ENCODE data around the gene IRF5.

The IRF5 gene, protein sequence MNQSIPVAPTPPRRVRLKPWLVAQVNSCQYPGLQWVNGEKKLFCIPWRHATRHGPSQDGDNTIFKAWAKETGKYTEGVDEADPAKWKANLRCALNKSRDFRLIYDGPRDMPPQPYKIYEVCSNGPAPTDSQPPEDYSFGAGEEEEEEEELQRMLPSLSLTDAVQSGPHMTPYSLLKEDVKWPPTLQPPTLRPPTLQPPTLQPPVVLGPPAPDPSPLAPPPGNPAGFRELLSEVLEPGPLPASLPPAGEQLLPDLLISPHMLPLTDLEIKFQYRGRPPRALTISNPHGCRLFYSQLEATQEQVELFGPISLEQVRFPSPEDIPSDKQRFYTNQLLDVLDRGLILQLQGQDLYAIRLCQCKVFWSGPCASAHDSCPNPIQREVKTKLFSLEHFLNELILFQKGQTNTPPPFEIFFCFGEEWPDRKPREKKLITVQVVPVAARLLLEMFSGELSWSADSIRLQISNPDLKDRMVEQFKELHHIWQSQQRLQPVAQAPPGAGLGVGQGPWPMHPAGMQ

GRCh38 chr7:128937647-128938543 is at the start of gene IRF5:
Gene IRF5, plus strand, starts transcription at chr7:128937927. Its CDS starts 4,155 bp downstream, at chr7:128942082.
- no peak for DNase-seq

- DNase-seq, result no peak
Observed at GRCh38 chr7:128888039-128888755, 49.5 kb upstream of the IRF5 start.

DNA sequence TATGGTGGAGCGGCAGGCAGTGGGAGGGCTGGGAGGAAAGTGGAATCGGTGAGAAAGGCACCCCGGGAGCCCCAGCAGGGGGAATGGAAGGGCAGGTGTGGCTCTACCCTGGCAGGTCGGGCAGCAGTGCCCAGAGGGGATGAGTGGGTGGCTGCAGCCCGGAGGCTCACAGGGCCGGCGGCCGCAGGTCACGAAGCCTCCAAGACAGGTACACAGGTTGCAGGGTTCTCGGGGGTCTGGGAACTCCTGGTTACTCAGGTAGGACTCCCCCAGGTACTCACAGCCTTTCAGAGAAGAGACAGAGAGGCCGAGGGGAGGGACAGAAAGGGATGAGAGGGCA is 49.0 kb upstream of the IRF5 start:
- DNase-seq, result no peak

DNA sequence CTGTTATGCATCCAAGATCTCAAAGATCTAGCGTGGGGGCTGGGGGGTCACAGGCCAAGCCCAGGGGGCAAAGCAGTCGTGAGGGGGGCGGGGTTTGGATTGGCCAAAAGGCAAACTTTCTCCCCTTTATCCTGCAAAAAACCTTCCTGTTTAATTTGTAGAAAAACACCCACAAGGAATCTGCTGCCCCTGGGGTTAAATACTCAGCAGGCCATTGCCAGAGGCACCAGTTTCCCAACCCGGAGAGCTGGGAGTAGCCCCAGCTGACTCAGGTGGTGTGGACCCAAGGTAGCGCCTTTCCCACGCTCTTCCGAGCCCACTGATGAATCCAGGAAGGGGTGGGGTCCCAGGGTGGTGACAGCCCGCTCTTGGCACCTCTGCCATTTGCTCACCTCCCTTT is 48.6 kb upstream of the IRF5 start:
- no peak for DNase-seq

DNA sequence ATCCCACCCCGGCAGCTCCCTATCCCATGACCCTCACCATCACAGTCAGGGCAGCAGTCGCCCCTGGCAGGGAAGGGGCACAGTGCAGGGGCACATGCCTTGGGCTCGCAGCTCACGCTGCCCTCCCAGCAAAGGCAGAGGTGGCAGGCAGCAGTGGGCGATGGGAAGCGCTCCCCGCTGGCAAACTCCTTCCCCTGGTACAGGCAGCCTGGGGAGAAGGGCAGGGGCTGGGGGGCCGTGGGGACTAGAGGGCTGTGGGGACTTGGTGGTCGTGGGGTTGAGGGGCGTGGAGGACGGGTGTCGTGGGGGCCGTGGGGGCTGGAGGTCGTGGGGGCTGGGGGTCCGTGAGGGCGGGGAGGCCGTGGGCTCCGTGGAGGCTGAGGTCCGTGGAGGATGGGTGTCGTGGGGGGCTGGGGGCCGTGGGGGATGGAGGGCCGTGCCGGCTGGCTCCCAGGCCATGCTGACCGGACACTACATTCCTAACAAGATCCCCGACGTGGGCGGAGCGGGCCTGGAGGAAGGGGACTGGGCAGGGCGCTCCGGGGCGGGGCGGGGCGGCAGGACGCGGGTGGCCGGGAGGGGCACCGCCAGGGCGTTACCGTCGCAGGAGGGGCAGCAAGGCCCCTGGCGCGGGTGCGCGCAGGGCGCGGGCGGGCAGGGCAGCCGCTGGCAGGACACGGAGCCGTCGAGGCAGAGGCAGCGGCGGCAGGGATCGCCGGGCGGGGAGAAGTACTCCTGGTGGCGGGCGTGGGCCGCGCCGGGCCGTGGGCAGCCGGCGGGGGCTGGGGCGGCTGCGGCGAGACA is 47.2 kb upstream of the IRF5 start:
- no peak for DNase-seq

GRCh38 chr7:128891110-128891941 is 46.4 kb upstream of the IRF5 start:
- DNase-seq, result no peak

DNA sequence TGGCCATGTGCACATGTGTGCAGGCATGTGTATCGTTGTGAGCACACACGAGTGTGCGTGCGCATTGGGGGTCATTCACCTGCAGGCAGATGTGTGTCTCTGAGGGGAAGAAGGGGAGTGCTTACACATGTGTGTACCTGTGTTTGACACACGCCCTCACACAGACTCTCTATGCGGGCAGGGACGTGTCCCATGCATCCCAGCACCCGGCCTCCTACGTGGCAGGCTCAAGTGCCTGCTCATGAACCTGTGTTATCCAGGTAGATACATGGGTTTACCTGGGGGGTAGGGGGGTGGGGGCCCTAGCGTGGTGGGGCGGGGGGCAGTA is 45.8 kb upstream of the IRF5 start:
- DNase-seq, result no peak

DNA sequence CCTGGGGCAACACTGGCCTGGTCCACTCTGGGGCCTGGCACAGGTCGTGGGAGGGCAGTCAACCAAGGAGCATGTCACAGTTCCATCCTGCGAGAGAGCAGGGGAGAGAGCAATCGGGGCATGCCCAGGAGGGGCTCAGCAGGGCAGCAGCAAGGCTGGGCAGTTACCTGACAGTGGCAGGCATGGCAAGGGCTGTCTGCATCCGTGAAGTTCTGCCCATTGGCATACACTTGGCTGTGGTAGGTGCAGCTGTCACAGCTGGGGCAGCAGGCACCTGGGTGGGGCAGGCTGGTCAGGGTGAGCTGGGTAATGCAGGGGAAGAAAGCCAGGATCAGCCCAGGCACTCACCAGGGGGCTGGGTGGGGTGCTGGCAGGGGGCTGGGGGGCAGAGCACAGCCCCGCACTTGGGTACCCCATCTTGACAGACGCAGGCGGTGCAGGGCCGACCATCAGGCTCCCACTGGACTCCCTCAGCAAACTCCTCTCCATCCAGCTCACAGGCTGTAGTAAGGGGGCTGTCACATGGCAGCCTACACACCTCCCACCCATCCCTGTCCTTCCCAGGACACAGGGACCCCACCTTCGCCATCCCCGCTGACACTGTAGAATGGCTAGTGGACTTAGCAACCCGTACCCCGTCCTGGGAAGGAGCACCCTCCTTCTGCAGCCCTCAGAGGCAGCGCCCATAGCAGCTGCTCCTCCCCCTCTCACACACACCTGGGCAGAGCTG is 45.0 kb upstream of the IRF5 start:
- no peak for DNase-seq

DNA sequence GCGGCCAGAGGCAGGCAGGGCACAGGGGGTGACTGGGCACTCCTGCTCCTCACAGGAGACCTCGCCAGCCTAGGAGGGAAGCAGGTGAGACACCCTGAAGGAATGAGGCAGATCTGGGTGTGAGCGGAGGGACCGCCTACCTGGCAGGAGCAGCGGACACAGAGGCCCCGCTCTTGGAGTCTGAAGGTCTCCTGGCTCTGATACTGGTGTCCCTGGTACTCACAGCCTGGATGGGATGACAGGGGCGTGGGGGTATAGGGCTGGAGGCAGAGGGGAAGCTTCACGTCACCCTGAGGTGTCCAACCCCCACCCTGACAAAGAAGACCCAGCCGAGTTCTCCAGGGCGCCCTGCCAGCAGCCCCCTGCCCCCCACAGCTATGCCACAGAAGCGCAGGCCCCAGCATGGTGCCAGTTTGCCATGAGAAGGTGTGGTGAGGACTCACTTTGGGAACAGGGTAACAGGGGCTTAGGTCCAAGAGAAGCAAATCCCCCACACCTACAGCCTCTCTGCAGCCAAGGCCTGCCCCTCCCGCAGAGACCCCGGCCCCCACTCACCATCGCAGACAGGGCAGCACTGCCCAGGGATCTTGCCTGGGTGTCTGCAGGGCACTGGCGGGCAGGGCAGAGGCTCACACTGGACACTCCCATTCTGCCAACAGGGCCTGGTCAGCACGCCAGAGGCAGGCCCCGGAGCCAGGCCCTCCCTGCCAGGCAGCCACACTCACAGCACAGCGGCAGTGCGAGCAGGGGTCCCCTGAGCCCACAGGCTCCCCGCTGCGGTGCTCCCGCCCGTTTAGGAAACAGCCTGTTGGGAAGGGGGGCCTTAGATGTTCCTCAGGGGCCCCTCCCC is 44.3 kb upstream of the IRF5 start:
- DNase-seq, result no peak

DNA sequence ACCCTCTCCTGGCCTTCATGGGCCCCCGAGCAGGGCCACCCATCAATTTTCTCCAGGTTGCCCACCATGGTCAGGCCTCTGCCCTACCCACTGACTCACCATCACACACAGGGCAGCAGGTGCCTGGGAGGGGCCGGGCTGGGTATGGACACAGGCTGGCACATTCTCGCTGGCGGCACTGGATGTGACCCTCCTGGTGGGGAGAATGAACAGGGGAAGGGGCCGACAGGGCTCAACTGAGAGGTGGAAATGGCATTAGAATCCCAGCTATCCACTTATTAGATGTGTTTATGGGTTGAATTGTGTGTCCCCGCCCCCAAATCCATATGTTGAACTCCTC is 43.7 kb upstream of the IRF5 start:
- DNase-seq, result no peak

DNA sequence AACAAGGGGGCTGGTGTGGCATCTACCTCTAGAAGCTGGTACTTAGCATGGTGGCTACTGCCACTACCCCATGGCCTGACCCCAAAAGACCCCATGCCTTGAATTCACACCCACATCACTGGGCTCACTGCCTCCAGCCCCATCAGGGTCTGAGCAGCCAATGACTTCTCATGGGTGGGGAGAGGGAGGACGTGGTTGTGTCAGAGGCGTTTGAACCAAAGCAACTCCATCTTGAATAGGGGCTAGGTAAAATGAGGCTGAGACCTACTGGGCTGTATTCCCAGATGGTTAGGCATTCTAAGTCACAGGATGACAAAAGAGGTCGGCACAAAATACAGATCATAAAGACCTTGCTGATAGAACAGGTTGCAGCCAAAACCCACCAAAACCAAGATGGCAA is 42.4 kb upstream of the IRF5 start:
- no peak for DNase-seq

- no peak for DNase-seq
Observed at GRCh38 chr7:128899392-128899791, 38.3 kb upstream of the IRF5 start.

DNA sequence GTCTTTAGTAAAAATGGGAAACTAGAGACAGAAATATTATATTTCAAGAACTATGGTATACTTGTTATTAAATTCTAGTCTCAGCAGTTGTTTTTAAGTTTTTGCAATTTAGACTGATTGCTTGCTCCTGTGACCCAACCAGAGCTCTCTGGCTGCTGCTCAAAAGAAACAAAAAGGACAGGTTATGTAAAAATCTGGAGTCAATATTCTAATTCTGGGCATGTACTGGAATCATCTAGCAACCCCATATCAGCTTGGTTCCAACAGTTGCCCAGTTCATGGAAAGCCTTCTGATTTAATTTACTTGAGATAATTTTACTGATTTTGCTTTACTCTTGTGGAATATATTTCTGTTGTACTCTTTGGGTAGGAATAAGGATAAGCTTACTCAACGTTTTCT is 37.5 kb upstream of the IRF5 start:
- no peak for DNase-seq

DNA sequence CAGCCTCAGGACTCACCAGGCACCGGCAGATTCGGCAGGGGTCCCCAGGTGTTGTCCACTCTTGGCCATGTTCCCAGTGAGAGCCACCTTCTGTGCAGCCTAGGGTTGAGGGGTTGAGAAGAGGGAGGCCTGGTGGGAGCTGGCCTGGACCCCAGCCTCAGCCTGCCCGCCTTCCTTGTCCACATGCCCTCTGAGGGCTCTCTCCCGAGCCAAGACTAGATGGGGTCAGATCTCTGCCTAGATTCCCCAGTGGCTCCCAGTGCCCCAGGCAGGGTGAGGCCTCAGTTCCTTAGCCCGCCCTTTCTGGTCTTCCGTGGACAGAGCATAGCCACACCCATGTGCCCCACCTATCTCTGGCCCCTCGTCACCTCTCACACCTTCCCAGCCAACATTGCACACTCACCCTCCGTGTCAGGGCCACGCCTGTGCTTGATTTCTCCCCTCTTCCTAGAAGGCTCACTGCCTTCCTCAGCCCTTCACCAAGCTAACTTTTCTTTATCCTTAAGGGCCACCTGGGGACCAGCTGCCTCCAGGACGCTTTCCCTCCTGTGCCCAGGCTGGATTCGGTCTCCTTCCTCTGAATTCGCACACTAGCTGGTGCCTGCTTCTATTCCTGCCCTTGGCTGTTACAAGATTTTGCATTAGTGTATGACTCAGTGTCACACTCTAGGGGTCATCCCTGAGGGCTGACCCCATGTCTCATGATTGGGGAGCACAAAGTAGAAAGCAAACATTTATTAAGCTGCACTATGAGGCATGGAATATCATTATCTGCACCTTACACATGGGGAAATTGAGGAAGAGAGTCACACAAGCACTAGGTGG is 34.8 kb upstream of the IRF5 start:
- DNase-seq, result no peak

GRCh38 chr7:128903621-128904361 is 33.9 kb upstream of the IRF5 start:
- no peak for DNase-seq

GRCh38 chr7:128904381-128905197 is 33.1 kb upstream of the IRF5 start:
- peak; percentile 38 for DNase-seq

DNA sequence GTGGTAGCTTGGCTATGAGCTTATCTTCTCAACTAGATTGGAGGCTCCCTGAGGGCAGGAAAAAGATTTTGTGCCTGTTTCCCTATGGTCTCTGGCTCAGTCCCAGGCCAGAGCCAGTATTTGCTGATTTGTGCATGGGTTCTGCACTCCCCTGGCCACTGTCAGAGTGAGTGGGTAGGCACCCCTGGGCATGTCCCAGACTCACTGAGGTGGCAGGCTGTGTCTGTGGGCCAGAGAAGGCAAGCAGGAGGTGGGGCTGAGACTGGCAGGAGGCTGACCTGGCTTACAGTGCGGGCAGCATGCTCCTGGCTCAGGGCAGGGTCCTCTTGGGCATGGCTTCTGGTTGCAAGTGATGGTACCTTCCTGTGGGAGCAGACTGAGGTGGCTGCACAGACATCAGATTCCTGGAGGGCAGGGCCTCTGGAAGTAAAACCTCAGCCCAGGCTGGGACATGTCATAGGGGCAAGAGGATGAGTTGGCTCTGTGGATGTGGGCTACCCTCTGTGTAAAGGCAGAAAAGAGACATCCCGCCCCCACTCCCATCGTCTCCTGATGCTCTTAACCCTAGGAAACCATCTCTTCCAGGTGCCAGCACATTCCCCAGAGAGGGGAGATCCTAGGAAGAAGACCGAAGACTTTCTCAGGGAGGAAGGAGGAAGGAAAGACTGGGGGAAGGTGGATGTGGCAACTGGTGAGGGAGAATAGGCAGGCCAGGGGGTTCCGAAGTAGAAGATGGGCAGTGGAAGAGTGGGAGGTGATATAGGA is 31.5 kb upstream of the IRF5 start:
- no peak for DNase-seq
